B cell (primary cell): ENCODE data around the gene MON1A.

Experiments used
- CTCF ChIP-seq: fragments of 200-600 bp; IDR thresholded peaks from one replicate; pipeline ENCODE4 v1.8.0; 2022; ENCODE audit warnings: antibody characterized with exemption, mild to moderate bottlenecking
- EZH2 ChIP-seq: IDR thresholded peaks from 2 replicates; pipeline ENCODE4 v1.6.1; 2012; ENCODE audit warnings: borderline replicate concordance, low read depth, mild to moderate bottlenecking, moderate library complexity, low read length; ENCODE audit not compliant: insufficient read depth, poor library complexity, severe bottlenecking

- TF ChIP-seq CTCF, result no peak
- no peak for TF ChIP-seq EZH2
Observed at GRCh38 chr3:49976942-49977341, 47.3 kb upstream of the MON1A start.
